Thyroid gland (tissue), 4 donors: ENCODE measurements around the gene TOMM5.

Experiments used
- CTCF ChIP-seq, 6 experiments: fragments of 200-600 bp in 3 of 6; fragments of 450-650 bp in 3 of 6; sonication (generic) in 3 of 6; IDR thresholded peaks; one replicate each; pipeline ENCODE4 v1.5.1; 2016 to 2019; ENCODE audit warnings: antibody characterized with exemption in 6 of 6, mild to moderate bottlenecking in 2 of 6, inconsistent platforms in 1 of 6, moderate library complexity in 1 of 6
- POLR2A ChIP-seq, 2 donors: fragments of 450-650 bp; IDR thresholded peaks; one replicate each; pipeline ENCODE4 v1.6.1; 2017; ENCODE audit warnings: antibody characterized with exemption in 2 of 2, mild to moderate bottlenecking in 2 of 2, moderate library complexity in 1 of 2

GRCh38 chr9:37583522-37584121 lies 8.8 kb downstream of the TOMM5 start:
- TF ChIP-seq CTCF (IDR thresholded peaks at IDR 0.05) (no peak), POLR2A (IDR thresholded peaks at IDR 0.05) (no peak)
